PFSK-1 (cell line): ENCODE data around the gene METTL24.

Experiments used
- POLR2AphosphoS5 ChIP-seq: IDR thresholded peaks from 2 replicates; pipeline ENCODE4 v1.6.1; 2012; ENCODE audit warnings: low read depth, mild to moderate bottlenecking, control low read depth, low read length, moderate library complexity
- TF ChIP-seq, protein P1 (sequence below), 2 experiments: IDR thresholded peaks; 2 replicates each; pipeline versions ENCODE4 v1.6.1 to v1.8.0; 2011 to 2012; ENCODE audit warnings: low read depth in 2 of 2, low read length in 2 of 2, control low read depth in 1 of 2, inconsistent platforms in 1 of 2, mild to moderate bottlenecking in 1 of 2, moderate library complexity in 1 of 2; ENCODE audit not compliant: insufficient read depth in 1 of 2

DNA sequence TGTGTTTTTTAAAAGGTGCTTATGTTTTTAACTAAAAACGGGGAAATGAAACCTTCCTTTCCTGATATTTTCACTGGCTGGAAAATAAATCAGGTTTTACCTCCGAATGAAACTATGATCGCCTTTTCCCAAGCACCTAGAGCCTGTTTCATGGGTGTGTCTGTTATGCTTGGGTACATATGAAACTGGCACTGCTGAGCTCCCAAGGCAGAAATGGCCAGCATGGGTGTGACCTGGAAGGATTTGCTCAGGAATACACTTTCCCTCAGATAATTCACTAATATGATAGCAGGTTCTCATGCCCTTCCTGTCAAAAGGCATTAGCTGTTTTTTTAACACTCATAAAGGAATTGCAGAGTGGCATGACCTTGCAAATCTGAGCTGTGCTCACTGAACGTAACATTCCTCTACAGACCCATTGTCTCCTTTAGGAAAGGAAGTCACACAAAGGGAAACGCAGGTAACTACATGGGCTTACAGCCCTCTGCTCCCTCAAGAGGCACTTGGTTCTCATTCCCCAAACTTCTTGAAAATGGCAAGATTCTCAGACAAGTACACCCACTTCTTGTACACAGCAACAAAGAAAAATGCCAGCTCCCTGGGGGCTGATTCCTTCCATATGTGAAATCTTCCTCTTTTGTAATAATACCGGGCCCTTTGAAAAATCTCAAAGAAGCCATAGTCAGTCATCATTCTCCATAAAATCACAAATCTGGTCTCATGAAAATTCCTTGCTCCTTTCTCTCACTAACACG lies 72.7 kb downstream of the METTL24 start:
- TF ChIP-seq, protein P1, sequence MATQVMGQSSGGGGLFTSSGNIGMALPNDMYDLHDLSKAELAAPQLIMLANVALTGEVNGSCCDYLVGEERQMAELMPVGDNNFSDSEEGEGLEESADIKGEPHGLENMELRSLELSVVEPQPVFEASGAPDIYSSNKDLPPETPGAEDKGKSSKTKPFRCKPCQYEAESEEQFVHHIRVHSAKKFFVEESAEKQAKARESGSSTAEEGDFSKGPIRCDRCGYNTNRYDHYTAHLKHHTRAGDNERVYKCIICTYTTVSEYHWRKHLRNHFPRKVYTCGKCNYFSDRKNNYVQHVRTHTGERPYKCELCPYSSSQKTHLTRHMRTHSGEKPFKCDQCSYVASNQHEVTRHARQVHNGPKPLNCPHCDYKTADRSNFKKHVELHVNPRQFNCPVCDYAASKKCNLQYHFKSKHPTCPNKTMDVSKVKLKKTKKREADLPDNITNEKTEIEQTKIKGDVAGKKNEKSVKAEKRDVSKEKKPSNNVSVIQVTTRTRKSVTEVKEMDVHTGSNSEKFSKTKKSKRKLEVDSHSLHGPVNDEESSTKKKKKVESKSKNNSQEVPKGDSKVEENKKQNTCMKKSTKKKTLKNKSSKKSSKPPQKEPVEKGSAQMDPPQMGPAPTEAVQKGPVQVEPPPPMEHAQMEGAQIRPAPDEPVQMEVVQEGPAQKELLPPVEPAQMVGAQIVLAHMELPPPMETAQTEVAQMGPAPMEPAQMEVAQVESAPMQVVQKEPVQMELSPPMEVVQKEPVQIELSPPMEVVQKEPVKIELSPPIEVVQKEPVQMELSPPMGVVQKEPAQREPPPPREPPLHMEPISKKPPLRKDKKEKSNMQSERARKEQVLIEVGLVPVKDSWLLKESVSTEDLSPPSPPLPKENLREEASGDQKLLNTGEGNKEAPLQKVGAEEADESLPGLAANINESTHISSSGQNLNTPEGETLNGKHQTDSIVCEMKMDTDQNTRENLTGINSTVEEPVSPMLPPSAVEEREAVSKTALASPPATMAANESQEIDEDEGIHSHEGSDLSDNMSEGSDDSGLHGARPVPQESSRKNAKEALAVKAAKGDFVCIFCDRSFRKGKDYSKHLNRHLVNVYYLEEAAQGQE (IDR thresholded peaks at IDR 0.05; ENCODE audit: insufficient read depth in 1 of 2, low read depth in 2 of 2, low read length in 2 of 2), result no peak
- no peak for TF ChIP-seq POLR2AphosphoS5
